NCI-H2171 (cell line): ENCODE results near the gene GALT.

Experiments used
- DNase-seq: peaks from one replicate; lab custom pipeline; 2025; lab: John Stamatoyannopoulos, UW

The GALT gene

GRCh38 chr9:34684145-34684544 lies 37.7 kb downstream of the GALT start:
- DNase-seq: no peak

- DNase-seq: no peak
These were observed 38.3 kb downstream of the GALT start for GRCh38 chr9:34684816-34685215.

DNA sequence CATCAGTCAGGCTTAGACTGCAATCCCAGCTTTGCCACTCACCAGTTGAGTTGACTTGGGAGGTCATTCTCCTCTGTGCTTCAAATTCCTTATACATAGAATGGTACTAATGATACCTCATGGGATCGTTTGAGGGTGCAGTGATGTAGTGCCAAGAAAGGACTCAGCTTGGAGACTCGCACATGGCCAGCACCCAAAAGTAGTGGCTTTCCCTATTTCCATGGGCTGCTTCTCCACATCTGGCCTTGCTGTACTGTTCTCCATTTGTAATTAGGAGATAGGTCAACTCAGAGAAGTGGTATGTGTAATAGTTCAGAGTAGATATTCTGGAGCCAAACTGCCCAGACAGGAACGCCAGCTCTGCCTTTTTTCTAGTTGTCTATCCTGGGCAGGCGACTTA lies 39.1 kb downstream of the GALT start:
- no peak for DNase-seq

- DNase-seq: no peak
These were observed 39.8 kb downstream of the GALT start for GRCh38 chr9:34686231-34686630.

GRCh38 chr9:34686732-34687131 lies 40.3 kb downstream of the GALT start:
- DNase-seq: no peak

DNA sequence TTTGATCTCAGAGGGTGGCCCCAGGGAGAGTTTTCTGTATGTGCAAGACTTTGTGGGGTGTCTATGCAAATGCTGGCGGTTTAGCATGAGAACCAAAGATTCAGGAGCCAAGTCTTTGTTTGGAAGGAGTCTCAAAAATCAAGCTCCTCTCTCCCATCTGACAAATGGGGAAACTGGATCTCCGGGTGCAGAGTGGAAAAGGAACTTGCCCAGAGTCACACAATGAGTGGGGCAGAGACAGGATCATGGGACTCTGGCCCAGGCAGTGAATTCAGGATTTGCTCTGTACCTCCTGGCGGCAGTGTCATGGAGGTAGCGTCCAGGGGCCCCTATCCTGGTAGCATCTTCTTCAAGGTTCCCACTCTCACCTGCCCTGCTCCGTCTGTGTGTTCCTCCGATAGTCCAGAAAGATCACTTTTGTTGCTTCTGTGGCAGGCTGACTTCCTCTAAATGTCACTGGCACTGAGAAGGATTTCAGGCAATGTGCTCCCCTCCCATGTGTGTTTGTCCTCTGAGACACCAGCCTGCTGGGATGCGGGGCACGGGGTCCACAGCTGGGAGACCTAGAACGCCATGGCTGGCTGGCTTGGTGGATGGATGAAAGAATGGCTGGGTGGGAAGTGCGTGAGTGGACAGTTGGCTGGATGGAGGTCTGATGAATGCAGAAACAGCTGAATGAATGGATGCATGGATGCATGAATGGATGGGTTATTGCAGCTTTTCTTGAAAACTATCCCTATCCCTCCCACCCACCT lies 41.0 kb downstream of the GALT start:
- DNase-seq: no peak

- DNase-seq: no peak
These were observed 42.0 kb downstream of the GALT start for GRCh38 chr9:34688329-34689115.

DNA sequence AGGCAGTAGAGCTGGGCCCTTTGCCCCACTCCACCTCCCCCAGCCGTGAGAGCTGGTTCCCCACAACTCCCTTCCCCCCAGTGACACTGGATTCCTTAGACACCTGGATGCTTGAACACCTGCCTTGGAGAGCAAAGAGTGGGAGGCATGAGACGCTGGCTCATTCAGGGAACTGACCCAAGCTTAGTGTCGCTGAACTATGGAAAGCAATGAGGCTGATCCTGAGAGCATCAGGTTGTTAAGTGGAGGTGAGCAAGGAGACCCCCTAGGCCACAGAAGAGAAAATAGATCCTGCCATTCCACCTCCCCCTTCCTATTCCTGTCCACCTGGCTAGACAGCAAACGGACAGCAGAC lies 42.6 kb downstream of the GALT start:
- no peak for DNase-seq

DNA sequence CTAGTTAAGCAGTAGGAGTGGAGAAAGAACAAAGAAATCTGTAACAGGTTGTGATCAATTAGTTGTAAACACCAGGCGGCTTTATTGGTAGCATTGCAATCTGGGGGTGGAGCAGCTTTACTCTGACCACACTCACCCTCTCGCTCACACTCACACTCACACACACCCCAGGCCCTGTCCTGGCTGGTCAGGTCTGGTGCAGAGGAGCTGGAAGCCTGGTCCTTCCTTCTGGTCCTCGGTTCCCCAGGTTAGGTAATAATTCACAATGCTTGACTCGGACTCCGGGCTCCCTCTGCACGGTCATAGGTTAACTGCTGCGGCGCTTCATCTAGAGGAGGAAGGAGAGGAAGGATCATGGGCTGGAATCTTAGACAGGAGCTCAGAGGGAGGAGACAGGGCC lies 43.0 kb downstream of the GALT start:
- DNase-seq: no peak

DNA sequence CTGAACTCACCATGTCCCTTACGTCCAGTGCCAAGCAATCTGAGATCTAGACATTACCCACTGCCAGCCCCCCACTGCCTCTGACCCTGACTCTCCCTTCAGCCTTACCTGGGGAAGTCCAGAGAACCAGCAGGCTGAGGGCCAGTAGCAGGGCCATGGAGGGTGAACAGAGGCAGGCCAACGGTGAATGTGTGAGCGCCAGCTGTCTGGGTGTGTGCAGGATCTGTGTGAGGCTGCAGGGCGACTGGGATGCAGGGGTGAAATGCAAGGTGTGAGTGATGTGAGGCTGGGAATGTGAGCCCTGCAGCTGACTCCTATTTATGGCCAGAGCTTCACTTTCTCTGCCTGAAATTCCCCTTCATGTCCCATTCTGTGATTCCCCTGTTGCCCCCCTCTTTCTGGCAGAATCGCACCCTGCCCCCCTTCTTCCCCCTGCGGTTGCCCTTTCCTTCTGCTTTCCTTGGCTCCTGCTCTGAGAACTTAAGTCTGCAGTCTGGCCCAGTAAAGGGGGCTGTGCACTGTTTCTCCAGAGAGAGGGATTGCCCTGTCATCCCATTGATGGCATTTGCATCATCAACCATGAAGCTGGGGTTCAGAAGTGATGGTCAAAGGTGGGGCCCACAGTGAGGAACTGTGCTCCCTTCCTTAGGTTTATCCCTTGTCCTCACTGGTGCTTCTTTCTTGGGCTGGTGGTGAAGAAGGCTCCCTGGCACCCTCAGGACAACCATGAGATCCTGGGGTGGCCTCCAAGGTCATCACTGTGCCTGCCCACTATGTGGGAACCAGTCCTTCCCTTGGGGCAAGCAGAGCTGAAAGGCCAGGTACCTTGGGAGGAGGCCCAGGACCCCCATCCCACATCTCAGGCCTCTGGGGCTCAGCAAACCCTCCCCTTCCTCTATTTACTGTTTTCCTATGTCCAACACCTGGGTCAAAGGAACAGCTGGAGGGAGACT lies 44.8 kb downstream of the GALT start, which contains the start of gene CCL19:
Gene CCL19, minus strand, starts transcription at position 294 of the 953 bp plus-strand sequence. Its CDS starts 137 bp downstream, at position 157.
- no peak for DNase-seq

DNA sequence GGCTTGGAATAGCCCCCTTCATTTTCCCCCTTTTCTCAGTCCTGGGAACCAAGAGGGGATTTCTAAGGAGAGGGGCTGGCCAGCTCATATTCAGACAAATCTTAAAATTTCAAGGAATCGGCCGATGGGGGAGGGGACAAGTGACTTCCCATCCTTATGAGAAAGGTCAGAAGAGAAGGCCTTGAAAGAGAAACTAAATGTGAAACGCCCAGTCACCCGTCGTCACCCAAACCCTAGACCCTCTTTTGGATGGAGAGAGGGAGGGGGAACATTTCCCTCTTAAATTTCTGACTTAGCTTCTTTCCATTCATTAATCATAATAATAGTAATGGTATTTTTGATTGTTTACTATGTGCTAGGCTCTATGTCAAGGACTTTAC lies 45.5 kb downstream of the GALT start:
- no peak for DNase-seq

DNA sequence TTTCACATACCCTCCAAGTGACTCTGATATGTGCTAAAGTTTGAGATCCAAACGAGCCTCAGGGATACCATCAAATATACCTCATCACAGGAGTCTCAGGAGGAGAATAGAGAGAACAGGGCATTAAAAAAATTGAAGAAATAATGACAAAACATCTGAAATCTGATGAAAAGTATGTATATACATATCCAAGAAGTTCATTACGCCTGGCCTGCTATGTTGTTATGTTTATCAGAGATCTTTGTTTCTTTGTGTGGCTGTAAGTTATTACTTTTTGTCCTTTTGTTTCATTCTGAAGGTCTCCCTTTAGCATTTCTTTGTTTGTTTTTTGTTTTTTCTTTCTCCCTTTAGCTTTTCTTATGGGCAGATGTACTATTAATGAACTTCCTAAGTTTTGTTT lies 47.1 kb downstream of the GALT start:
- DNase-seq: no peak

- no peak for DNase-seq
These were observed 48.3 kb downstream of the GALT start for GRCh38 chr9:34694811-34695210.
